NCI-H146 treated with DMSO at 0.1 percent for 48 hours (cell line): ENCODE measurements around the gene SMYD3.

ENCODE experiments used
- DNase-seq: peaks from one replicate; lab custom pipeline; 2025; ENCODE audit not compliant: unreplicated experiment; lab: John Stamatoyannopoulos, UW

The SMYD3 gene

DNA sequence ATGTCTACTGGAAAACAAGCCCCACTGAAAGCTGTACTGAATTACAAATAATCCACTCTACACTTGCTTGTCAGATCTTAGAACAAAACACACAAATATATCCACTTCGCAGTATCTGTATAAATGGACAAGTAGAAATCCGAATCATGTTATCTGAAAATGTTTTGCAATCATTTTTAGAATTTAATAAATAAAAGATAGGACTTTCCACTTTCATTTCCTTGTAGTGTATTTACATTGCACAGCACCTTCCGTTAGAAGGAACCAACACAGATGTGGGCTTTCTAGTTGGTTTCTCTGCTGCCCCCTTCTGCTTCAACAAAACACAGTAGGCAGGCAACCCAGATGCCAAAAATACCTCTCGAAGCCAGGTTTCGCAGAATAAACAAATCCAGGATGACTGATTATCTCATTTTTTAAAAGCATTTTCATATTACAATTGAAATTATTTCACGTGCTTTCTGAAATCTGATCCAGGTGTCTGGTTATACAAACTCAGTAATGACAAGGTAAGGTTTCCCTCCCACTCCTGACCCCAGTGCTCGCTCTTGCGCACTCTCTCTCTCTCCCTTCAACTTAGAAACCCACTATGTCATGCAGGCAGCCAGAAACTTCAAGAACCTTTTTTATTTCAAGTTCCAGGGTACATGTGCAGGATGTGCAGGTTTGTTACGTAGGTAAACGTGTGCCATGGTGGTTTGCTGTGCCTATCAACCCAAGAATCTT is 389.9 kb downstream of the SMYD3 start:
- DNase-seq = peak; percentile 23

DNA sequence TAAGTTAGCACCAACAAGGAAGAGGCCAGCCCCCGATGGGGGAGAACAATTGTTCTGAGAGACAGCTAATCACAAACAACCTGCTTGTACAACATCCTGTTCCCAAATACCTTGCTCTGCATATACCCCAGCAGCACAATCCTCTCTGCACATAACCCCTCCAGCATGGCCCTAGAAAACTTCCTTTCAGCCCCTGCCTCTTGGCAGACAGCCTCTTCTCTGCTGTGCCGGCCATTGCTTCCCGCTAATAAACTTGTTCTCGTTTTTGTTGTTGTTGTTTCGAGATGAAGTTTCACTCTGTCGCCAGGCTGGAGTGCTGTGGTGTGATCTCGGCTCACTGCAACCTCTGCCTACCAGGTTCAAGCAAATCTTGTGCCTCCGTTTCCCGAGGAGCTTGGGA is 392.7 kb downstream of the SMYD3 start:
- DNase-seq = no peak

DNA sequence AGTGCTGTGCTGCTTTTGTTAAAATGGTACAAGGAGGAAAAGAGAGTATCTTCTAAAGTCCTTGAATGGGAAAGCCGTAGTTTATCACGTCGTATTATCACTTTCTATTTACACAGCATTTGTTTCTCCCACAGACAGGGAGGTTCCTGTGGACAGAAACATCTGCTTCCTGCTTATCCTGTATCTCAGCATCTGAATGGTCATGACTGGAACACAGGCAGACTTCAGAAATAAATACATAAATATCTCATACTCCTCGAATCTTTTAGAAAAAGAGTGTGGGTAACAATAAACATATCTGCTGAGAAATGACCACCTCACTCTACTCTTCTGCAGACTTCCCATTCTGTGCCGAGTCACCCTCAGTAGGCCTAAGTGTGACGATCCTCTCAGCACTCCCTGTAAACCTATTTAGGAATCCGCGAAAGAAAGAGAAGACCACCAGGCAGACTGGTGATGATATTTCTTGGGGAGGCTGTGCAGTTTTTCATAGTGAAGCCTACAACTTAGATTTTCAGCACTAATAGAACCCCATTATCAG is 393.5 kb downstream of the SMYD3 start:
- peak; percentile 67 for DNase-seq

DNA sequence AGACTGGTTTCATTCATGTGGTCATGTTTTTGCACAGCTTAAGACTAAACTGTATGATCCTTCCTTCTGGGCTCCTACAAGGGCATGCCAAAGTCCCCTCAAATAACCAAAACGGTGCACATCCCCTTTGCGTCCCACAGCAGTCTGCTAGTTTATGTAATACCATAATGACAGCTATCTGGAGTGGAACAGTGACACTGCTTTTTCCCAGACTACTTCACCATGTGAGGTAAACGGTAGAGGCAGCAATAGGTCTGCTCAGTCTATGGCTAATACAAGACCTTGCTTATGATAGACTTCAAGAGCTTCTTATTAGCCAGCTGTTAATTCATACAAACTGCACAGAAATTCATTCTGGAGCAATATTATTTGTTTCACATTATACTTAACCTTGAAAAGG is 395.5 kb downstream of the SMYD3 start:
- no peak for DNase-seq

- peak; percentile 94 for DNase-seq
Measured at GRCh38 chr1:246110343-246111219, 396.5 kb downstream of the SMYD3 start.

DNA sequence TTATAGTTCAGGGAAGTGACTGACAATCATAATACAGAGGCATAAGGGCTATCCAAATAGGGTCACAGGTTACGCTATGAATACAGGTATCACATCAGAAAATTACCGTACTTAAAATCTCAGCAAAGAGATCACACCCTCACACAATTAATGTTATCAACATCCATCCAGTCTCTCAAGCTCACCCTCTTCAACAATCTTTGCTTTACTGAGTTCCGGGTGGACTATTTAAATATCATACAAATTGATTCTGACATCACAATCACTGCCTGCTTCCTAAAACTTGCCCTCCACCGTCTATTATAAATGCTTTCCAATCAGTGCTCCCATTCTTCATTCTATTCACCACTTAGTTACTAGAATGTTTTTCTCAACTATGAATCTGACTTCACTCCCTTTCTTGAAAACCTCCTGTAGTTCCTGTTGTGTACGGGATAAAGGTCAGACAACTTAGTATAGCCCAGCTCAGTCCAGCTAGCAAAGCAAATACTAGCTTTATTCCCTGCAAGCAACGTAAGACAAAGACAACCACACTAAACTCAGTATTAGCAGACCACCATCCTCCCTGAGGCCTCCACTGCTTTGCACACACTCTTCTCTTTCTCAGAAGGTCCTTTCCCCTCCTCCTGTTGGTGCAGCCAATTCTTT is 398.7 kb downstream of the SMYD3 start:
- no peak for DNase-seq

DNA sequence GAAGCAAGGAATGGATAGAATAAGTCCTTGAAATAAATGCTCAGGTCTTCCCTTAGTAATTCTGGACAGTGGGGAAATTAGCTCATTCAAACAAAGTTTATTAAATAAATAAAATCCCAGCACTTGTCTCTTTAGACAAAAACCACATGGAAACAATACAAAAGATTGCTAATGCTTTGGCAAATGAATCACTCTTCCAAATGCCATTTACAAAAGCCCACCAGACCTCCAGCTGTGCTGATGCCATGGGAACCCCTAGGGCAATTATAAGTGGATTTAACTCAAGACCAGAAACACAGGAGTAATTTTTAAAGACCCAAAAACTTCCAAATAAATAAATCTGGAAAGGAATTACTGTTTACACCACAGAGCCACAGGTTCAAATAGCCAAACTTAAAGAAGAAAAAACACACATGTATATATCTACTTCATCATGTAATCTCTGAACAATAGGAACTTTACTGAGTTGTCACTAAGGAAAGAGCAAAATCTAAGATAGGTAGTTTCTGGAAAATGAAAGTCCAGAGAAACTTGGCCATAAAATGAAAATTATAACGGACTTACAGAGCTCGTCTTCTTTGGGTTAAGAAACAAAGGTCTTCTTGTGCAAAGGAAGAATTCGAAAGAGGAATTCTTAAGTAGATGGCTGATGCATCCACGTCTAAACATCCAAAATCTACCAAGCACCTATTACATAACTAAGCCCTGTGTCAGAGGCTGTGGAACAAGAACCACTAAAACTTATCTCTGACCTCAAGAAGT is 399.4 kb downstream of the SMYD3 start:
- DNase-seq = peak; percentile 86

DNA sequence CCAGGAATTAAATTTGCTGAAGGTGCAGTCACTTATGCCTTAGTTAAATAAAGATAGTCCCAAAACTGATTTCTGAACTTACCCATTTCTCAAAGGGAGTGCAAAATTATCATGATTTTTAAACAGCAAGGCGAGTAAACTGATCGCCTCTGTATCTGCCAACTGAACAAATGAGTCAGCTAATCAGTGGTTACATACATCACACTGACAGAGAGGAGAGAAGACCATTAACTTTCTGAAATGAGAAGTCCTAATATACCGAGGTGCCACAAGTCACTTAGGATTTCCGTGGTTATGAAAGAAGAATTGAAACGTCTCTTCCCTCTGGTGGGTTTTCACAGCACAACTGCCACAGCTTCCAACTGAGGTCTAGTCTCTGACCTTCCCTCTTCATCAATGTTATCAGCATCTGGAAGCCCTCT is 400.7 kb downstream of the SMYD3 start:
- no peak for DNase-seq

DNA sequence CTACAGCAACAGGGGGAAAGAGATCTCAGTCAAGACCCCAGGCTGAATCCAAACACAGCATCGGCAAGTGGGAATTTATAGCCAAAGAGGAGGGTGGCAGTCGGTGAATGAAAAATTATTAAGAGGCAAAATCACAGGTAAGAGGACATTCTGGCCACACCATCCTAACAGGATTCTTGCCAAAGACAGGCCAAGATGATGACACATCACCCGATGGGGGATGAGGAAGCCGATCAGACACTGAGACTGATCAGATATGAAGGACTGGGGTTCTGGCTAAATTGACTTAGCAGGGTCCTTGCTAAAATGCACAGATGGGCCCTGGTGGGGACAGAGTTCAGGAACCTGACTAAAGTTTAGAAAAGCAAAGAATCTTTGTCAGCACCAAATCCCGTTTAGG is 402.2 kb downstream of the SMYD3 start:
- DNase-seq = no peak

- DNase-seq = no peak
Measured at GRCh38 chr1:246099570-246099969, 407.5 kb downstream of the SMYD3 start.

GRCh38 chr1:246096356-246096755 is 410.7 kb downstream of the SMYD3 start:
- DNase-seq = no peak

GRCh38 chr1:246095443-246095842 is 411.6 kb downstream of the SMYD3 start:
- DNase-seq = no peak

- DNase-seq = no peak
Measured at GRCh38 chr1:246093230-246093629, 413.8 kb downstream of the SMYD3 start.

DNA sequence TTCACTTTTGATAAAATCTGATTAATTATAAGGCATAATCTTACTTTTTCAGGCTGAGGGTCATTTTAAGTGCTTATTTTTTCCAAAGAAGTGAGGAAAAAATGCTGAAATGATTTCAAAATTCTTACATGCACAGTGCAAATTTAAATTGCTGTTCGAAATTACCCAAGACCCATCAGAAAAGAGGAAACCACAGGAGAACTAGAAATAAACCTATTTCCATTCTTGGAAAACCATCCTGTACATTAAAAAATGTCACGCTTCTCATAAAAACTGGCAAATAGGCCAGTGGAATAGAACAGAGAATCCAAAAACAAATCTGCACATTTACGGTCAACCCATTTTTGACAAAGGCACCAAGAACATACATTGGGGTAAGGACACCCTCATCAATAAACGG is 414.9 kb downstream of the SMYD3 start:
- DNase-seq = no peak

DNA sequence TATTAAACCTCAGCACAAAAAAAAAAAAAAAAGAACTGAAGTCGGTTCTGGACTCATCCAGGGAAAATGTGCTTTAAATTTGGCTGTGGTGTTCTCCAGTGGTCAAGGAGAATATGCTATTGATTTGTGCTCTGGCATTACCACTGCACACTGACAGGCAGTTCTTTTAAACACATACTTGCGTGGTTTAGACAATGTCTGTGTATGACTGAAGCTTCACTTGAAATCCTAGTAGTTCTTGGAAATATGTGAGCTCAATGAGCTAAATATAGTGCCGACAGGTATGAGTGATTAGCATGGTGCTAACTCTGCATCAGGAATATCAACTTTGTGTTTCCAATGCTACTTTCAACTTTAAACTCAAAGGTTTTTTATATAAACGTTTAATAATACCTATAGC is 415.6 kb downstream of the SMYD3 start:
- no peak for DNase-seq

- DNase-seq = no peak
Measured at GRCh38 chr1:246086191-246086590, 420.9 kb downstream of the SMYD3 start.

- no peak for DNase-seq
Measured at GRCh38 chr1:246083416-246083815, 423.7 kb downstream of the SMYD3 start.

GRCh38 chr1:246081856-246082668 is 425.0 kb downstream of the SMYD3 start:
- no peak for DNase-seq

- DNase-seq = no peak
Measured at GRCh38 chr1:246081138-246081702, 425.9 kb downstream of the SMYD3 start.

GRCh38 chr1:246080031-246080430 is 427.0 kb downstream of the SMYD3 start:
- no peak for DNase-seq
